ENCODE data around the gene GALNT2.
A peak's percentile ranks its signal among the peaks of the same experiment; 100 is the strongest.

Gene GALNT2

DNA sequence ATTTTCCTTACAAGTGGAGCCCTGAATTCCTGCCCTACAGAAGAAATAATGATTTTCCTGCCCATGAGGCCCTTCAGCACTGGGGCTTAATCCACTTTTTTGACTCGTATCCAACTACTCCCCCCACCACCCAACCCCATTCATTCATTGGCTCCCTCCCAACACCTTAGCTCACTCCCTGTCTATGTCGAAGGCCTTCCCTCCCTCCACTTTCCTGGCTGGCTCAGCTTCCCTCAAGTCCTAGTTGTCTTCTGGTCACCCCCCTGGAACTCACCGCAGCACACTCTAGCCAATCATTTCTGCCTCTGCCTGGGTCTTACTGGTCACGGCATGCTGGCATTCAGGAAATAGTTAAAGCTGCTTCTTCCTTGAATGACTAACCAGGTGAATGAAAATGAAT lies 240.2 kb downstream of the GALNT2 start:
- Histone ChIP-seq H3K9ac (ENCODE audit: low read depth, low read length, poor library complexity) (no peak overlapping the region), H3K9me3 (replicated peaks in 1 of 2; ENCODE audit: control insufficient read depth in 2 of 2, insufficient read depth in 1 of 2, low read depth in 1 of 2, low read length in 2 of 2) (no peaks in the 10 kb centered on the region), H3K18ac (ENCODE audit: low read length) (no peak overlapping the region), H3K4me1 (ENCODE audit: control insufficient read depth in 2 of 2, insufficient read depth in 1 of 2, low read depth in 1 of 2, low read length in 2 of 2) (peaks cover 0 to 3% of the 10 kb centered on the region in 2 donors), H3K4ac (ENCODE audit: low read length) (no peak overlapping the region), H2AK5ac (ENCODE audit: low read depth, low read length) (no peak overlapping the region), H4K91ac (ENCODE audit: low read depth, low read length, poor library complexity) (no peak overlapping the region), H3K27me3 (ENCODE audit: control insufficient read depth in 3 of 3, insufficient read depth in 3 of 3, low read depth in 1 of 3, low read length in 3 of 3) (no peaks in the 10 kb centered on the region), H3K23ac (ENCODE audit: low read depth, low read length, poor library complexity) (no peak overlapping the region), H3K27ac (replicated peaks; ENCODE audit: low read length) (no peak overlapping the region), H2BK5ac (ENCODE audit: low read length) (no peak overlapping the region), H2BK15ac (ENCODE audit: low read length) (no peak overlapping the region), H3K14ac (ENCODE audit: low read length) (no peak overlapping the region), H4K8ac (ENCODE audit: low read depth, low read length) (no peak overlapping the region), H3K36me3 (replicated peaks in 1 of 2; ENCODE audit: control insufficient read depth in 2 of 2, insufficient read depth in 2 of 2, low read length in 2 of 2) (no peaks in the 10 kb centered on the region), H2AFZ (ENCODE audit: low read length) (no peak overlapping the region), H3K4me3 (ENCODE audit: low read length in 2 of 2) (no peak overlapping the region), H2BK120ac (ENCODE audit: low read depth, low read length) (no peak overlapping the region), H3K4me2 (ENCODE audit: insufficient read depth, low read length, poor library complexity, severe bottlenecking) (no peak overlapping the region), H3K79me1 (ENCODE audit: low read depth, low read length) (no peaks in the 10 kb centered on the region), H2BK12ac (ENCODE audit: low read length) (no peak overlapping the region)
- no CpG with 5 or more reads among the region's 4 CpGs for WGBS, 2 donors (ENCODE audit: extremely low coverage in 2 of 2, insufficient read length in 2 of 2, insufficient replicate concordance in 1 of 2)
- no peak for DNase-seq (ENCODE audit: low spot score)

DNA sequence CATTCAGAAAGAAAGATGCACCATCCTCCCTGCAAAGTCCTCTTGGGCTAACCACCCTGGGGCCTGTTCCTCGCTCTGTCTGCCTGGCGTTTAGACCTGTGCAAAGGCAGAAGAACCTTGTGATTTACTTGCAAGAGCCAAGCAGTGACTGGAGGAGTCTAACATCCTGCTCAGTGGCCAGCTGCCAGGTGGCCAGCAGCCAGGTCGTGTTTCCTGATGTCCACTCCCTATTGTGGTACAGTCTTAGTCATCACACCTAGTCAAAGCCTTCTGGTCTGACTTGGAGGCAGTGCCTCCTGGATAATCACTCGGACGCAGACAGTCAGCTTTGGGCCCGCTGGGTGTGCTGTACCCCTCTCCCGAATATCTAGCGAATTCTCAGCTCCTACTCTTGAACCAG lies 241.0 kb downstream of the GALNT2 start:
- Histone ChIP-seq H2BK12ac (ENCODE audit: low read length) (no peak overlapping the region), H2BK5ac (ENCODE audit: low read length) (no peak overlapping the region), H3K27ac (replicated peaks; ENCODE audit: low read length) (no peak overlapping the region), H2AFZ (ENCODE audit: low read length) (no peak overlapping the region), H3K36me3 (replicated peaks in 1 of 2; ENCODE audit: control insufficient read depth in 2 of 2, insufficient read depth in 2 of 2, low read length in 2 of 2) (no peaks in the 10 kb centered on the region), H3K79me1 (ENCODE audit: low read depth, low read length) (no peaks in the 10 kb centered on the region), H3K4ac (ENCODE audit: low read length) (no peak overlapping the region), H2AK5ac (ENCODE audit: low read depth, low read length) (no peak overlapping the region), H4K91ac (ENCODE audit: low read depth, low read length, poor library complexity) (no peak overlapping the region), H3K18ac (ENCODE audit: low read length) (no peak overlapping the region), H3K4me2 (ENCODE audit: insufficient read depth, low read length, poor library complexity, severe bottlenecking) (no peak overlapping the region), H3K9me3 (replicated peaks in 1 of 2; ENCODE audit: control insufficient read depth in 2 of 2, insufficient read depth in 1 of 2, low read depth in 1 of 2, low read length in 2 of 2) (no peaks in the 10 kb centered on the region), H3K9ac (ENCODE audit: low read depth, low read length, poor library complexity) (no peak overlapping the region), H3K4me1 (ENCODE audit: control insufficient read depth in 2 of 2, insufficient read depth in 1 of 2, low read depth in 1 of 2, low read length in 2 of 2) (peaks cover 2 to 3% of the 10 kb centered on the region in 2 donors), H4K8ac (ENCODE audit: low read depth, low read length) (no peak overlapping the region), H3K14ac (ENCODE audit: low read length) (no peak overlapping the region), H3K27me3 (ENCODE audit: control insufficient read depth in 3 of 3, insufficient read depth in 3 of 3, low read depth in 1 of 3, low read length in 3 of 3) (peaks cover 0 to 2% (median 0%) of the 10 kb centered on the region in 3 experiments), H3K23ac (ENCODE audit: low read depth, low read length, poor library complexity) (no peak overlapping the region), H2BK15ac (ENCODE audit: low read length) (no peak overlapping the region), H2BK120ac (ENCODE audit: low read depth, low read length) (no peak overlapping the region), H3K4me3 (ENCODE audit: low read length in 2 of 2) (no peak overlapping the region)
- no CpG with 5 or more reads among the region's 8 CpGs for WGBS, 2 donors (ENCODE audit: extremely low coverage in 2 of 2, insufficient read length in 2 of 2, insufficient replicate concordance in 1 of 2)
- DNase-seq (ENCODE audit: low spot score) = no peak

DNA sequence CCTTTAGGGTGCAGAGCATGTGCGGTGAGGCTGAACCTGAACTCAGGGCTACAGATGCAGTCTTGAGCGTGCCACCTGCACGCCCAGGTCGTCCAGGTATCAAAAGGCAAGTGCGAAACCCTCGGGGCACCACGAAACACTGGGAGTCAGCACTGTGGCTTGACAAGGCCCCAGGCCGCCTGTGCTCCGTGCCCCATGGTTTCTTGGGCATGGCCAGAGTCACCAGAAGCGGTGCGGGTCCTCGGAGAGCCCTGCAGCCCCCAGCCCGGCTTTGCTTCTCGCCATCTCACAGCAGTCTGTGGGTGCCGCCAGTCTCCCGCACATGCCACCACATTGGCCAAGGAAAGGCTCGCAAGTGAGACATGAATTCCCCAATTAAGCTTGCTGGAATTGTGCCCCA lies 241.8 kb downstream of the GALNT2 start:
- peaks cover 0 to 2% (median 0%) of the 10 kb centered on the region in 3 experiments for H3K27me3 ChIP-seq (ENCODE audit: control insufficient read depth in 3 of 3, insufficient read depth in 3 of 3, low read depth in 1 of 3, low read length in 3 of 3)
- H3K9ac ChIP-seq (ENCODE audit: low read depth, low read length, poor library complexity) = no peak overlapping the region
- H3K14ac ChIP-seq (ENCODE audit: low read length) = no peak overlapping the region
- no peaks in the 10 kb centered on the region for H3K36me3 ChIP-seq (replicated peaks in 1 of 2; ENCODE audit: control insufficient read depth in 2 of 2, insufficient read depth in 2 of 2, low read length in 2 of 2)
- H2BK12ac ChIP-seq (ENCODE audit: low read length) = no peak overlapping the region
- H4K8ac ChIP-seq (ENCODE audit: low read depth, low read length) = no peak overlapping the region
- H3K18ac ChIP-seq (ENCODE audit: low read length) = peak overlapping the region; percentile 17
- H2BK120ac ChIP-seq (ENCODE audit: low read depth, low read length) = no peak overlapping the region
- no peak overlapping the region for H4K91ac ChIP-seq (ENCODE audit: low read depth, low read length, poor library complexity)
- no peak overlapping the region for H3K4me3 ChIP-seq (ENCODE audit: low read length in 2 of 2)
- no peaks in the 10 kb centered on the region for H3K9me3 ChIP-seq (replicated peaks in 1 of 2; ENCODE audit: control insufficient read depth in 2 of 2, insufficient read depth in 1 of 2, low read depth in 1 of 2, low read length in 2 of 2)
- no peak overlapping the region for H3K4me2 ChIP-seq (ENCODE audit: insufficient read depth, low read length, poor library complexity, severe bottlenecking)
- no peak overlapping the region for H2BK15ac ChIP-seq (ENCODE audit: low read length)
- peaks cover 2 to 3% of the 10 kb centered on the region in 2 donors for H3K4me1 ChIP-seq (ENCODE audit: control insufficient read depth in 2 of 2, insufficient read depth in 1 of 2, low read depth in 1 of 2, low read length in 2 of 2)
- H2BK5ac ChIP-seq (ENCODE audit: low read length) = no peak overlapping the region
- no peak overlapping the region for H3K23ac ChIP-seq (ENCODE audit: low read depth, low read length, poor library complexity)
- no CpG with 5 or more reads among the region's 17 CpGs for WGBS, 2 donors (ENCODE audit: extremely low coverage in 2 of 2, insufficient read length in 2 of 2, insufficient replicate concordance in 1 of 2)
- no peaks in the 10 kb centered on the region for H3K79me1 ChIP-seq (ENCODE audit: low read depth, low read length)
- H2AK5ac ChIP-seq (ENCODE audit: low read depth, low read length) = peak overlapping the region; percentile 26
- H3K4ac ChIP-seq (ENCODE audit: low read length) = no peak overlapping the region
- no peak overlapping the region for H3K27ac ChIP-seq (replicated peaks; ENCODE audit: low read length)
- H2AFZ ChIP-seq (ENCODE audit: low read length) = no peak overlapping the region
- DNase-seq (ENCODE audit: low spot score) = no peak

DNA sequence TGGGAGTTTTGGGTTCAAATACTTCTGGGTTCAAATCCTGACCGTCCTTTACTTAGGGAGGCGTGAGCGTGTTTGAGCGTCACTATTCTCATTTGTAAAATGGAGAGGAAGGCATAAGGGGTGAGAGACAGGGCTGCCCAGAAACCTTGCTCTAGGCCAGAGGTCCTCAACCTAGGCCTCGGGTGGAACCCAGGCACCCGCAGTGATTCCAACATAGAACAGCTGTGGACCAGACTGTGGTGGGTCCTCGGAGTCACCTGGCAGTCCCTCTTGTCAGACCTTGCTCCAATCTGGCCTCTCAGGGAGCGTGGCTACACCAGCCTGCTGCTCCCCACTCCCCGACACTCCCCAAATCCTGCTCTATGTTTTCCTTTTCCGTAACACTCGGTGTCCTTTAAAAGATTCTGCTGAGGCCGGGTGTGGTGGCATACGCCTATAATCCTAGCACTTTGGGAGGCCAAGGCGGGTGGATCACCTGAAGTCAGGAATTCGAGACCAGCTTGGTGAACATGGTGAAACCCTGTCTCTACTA lies 242.7 kb downstream of the GALNT2 start:
- Histone ChIP-seq H2AK5ac (ENCODE audit: low read depth, low read length) (no peak overlapping the region), H2BK12ac (ENCODE audit: low read length) (no peak overlapping the region), H3K9ac (ENCODE audit: low read depth, low read length, poor library complexity) (no peak overlapping the region), H3K14ac (ENCODE audit: low read length) (no peak overlapping the region), H3K4ac (ENCODE audit: low read length) (no peak overlapping the region), H3K9me3 (replicated peaks in 1 of 2; ENCODE audit: control insufficient read depth in 2 of 2, insufficient read depth in 1 of 2, low read depth in 1 of 2, low read length in 2 of 2) (no peaks in the 10 kb centered on the region), H3K27me3 (ENCODE audit: control insufficient read depth in 3 of 3, insufficient read depth in 3 of 3, low read depth in 1 of 3, low read length in 3 of 3) (peaks cover 0 to 2% (median 0%) of the 10 kb centered on the region in 3 experiments), H2BK15ac (ENCODE audit: low read length) (peak overlapping the region; percentile 45), H3K4me3 (ENCODE audit: low read length in 2 of 2) (no peak overlapping the region), H2AFZ (ENCODE audit: low read length) (no peak overlapping the region), H3K27ac (replicated peaks; ENCODE audit: low read length) (no peak overlapping the region), H4K91ac (ENCODE audit: low read depth, low read length, poor library complexity) (no peak overlapping the region), H2BK120ac (ENCODE audit: low read depth, low read length) (no peak overlapping the region), H3K4me2 (ENCODE audit: insufficient read depth, low read length, poor library complexity, severe bottlenecking) (no peak overlapping the region), H3K79me1 (ENCODE audit: low read depth, low read length) (no peaks in the 10 kb centered on the region), H4K8ac (ENCODE audit: low read depth, low read length) (no peak overlapping the region), H3K18ac (ENCODE audit: low read length) (no peak overlapping the region), H3K4me1 (ENCODE audit: control insufficient read depth in 2 of 2, insufficient read depth in 1 of 2, low read depth in 1 of 2, low read length in 2 of 2) (peaks cover 2 to 3% of the 10 kb centered on the region in 2 donors), H3K36me3 (replicated peaks in 1 of 2; ENCODE audit: control insufficient read depth in 2 of 2, insufficient read depth in 2 of 2, low read length in 2 of 2) (no peaks in the 10 kb centered on the region), H2BK5ac (ENCODE audit: low read length) (no peak overlapping the region), H3K23ac (ENCODE audit: low read depth, low read length, poor library complexity) (no peak overlapping the region)
- no CpG with 5 or more reads among the region's 15 CpGs for WGBS, 2 donors (ENCODE audit: extremely low coverage in 2 of 2, insufficient read length in 2 of 2, insufficient replicate concordance in 1 of 2)
- DNase-seq (ENCODE audit: low spot score) = no peak

Data from neuronal stem cell (in vitro differentiated cells).